NCI-H748 treated with DMSO at 0.1 percent for 48 hours (cell line): ENCODE results near the gene SV2C.
"Not testable (repeated sequence)": the region's sequence is repeated elsewhere in the genome, so short reads cannot be mapped to it uniquely, and the experiment has no call there.

Source experiments
- DNase-seq: peaks from one replicate; lab custom pipeline; 2025; lab: John Stamatoyannopoulos, UW

SV2C gene

GRCh38 chr5:76204713-76205112, 121.5 kb downstream of the SV2C start:
- DNase-seq, result no peak

- DNase-seq, result no peak
Measured at GRCh38 chr5:76207120-76207519, 123.9 kb downstream of the SV2C start.

- DNase-seq, result no peak
Measured at GRCh38 chr5:76209297-76209696, 126.1 kb downstream of the SV2C start.

- no peak for DNase-seq
Measured at GRCh38 chr5:76210946-76211345, 127.8 kb downstream of the SV2C start.

GRCh38 chr5:76213858-76214257, 130.7 kb downstream of the SV2C start:
- no peak for DNase-seq

GRCh38 chr5:76216748-76217147, 133.6 kb downstream of the SV2C start:
- DNase-seq, result no peak

GRCh38 chr5:76219636-76220035, 136.5 kb downstream of the SV2C start:
- no peak for DNase-seq

GRCh38 chr5:76221311-76221710, 138.1 kb downstream of the SV2C start:
- DNase-seq, result no peak

GRCh38 chr5:76222318-76222717, 139.1 kb downstream of the SV2C start:
- DNase-seq, result no peak

- DNase-seq, result peak; percentile 31
Measured at GRCh38 chr5:76223696-76224095, 140.5 kb downstream of the SV2C start.

GRCh38 chr5:76224898-76225297, 141.7 kb downstream of the SV2C start:
- DNase-seq, result no peak

GRCh38 chr5:76225336-76225735, 142.2 kb downstream of the SV2C start:
- DNase-seq, result no peak

GRCh38 chr5:76229900-76230299, 146.7 kb downstream of the SV2C start:
- DNase-seq, result no peak

GRCh38 chr5:76230711-76231285, 147.6 kb downstream of the SV2C start:
- DNase-seq, result no peak

- DNase-seq, result no peak
Measured at GRCh38 chr5:76234665-76235064, 151.5 kb downstream of the SV2C start.

GRCh38 chr5:76236684-76237083, 153.5 kb downstream of the SV2C start:
- no peak for DNase-seq

- no peak for DNase-seq
Measured at GRCh38 chr5:76240336-76240735, 157.2 kb downstream of the SV2C start.

- not testable (repeated sequence) for DNase-seq
Measured at GRCh38 chr5:76242155-76242554, 159.0 kb downstream of the SV2C start.

- no peak for DNase-seq
Measured at GRCh38 chr5:76245590-76245989, 162.4 kb downstream of the SV2C start.

- DNase-seq, result no peak
Measured at GRCh38 chr5:76249621-76250020, 166.4 kb downstream of the SV2C start.

GRCh38 chr5:76250463-76250862, 167.3 kb downstream of the SV2C start:
- no peak for DNase-seq

GRCh38 chr5:76251656-76252055, 168.5 kb downstream of the SV2C start:
- no peak for DNase-seq

GRCh38 chr5:76252437-76252836, 169.3 kb downstream of the SV2C start:
- no peak for DNase-seq

GRCh38 chr5:76256116-76256889, 173.1 kb downstream of the SV2C start:
- DNase-seq, result peak; percentile 75
